Dedifferentiated amniotic fluid mesenchymal stem cell (primary cell): ENCODE results near the gene NPAS2.
A peak's percentile ranks its signal among the peaks of the same experiment; 100 is the strongest.

Source experiments
- DNase-seq: peaks from one replicate; pipeline ENCODE4 v3.0.0-alpha.2; 2016; ENCODE audit errors: extremely low spot score

Gene NPAS2

GRCh38 chr2:100853909-100854810, 34.2 kb downstream of the NPAS2 start:
- DNase-seq, result no peak

DNA sequence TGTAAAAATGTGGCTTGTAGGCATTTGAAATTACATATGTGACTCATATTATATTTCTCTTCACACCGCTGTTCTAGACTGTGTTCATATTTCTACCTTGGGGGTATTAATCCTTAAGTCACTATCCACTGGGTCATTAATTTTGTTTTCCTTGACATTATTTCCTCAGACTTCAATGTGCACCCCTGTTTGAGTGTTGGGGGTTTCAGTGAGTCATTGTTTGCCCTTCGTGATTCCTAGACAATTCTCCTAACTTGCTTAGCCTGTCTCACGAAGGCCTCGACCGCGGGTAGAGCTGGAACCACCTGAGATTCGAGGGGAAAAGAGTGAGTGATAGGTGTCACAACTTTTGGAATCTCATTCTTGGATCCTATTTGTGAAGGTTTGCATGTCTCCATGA, 35.1 kb downstream of the NPAS2 start:
- DNase-seq, result no peak

DNA sequence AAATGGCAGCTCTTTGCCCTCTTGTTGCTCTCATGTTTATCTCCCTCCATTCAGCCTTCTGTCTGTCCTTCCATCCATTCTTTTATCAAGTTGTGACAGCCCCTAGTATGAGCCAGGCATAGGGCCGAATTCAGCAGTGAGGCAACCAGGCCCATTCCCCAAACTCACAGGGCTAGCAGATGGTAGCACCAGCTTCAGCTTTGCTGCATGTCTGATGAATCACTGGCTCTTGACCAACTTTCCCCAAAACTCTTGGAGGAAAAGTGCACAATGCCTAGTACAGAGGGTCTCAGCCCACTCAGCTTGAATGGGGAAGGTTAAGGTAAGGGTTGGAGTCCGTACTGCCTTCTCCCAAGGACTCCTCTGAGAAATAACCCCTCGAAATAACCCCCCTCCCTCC, 35.7 kb downstream of the NPAS2 start:
- DNase-seq, result no peak

DNA sequence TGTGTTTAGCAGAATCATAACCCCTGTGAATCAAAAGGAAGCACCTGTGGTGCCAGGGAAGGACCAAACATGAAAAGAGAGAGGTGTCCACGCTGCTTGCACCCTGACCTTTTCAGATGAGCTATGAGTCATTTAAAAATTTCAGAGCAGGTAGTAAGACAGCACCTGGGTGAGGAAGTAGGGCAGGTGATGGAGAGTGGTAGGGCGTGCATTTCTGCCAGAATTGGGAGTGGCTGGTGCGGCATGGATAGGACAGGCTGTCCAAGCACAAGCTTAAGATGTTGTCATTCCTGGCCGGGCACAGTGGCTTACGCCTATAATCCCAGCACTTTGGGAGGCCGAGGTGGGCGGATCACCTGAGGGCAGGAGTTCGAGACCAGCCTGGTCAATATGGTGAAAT, 36.8 kb downstream of the NPAS2 start:
- DNase-seq, result no peak

- no peak for DNase-seq
These were observed 37.4 kb downstream of the NPAS2 start for GRCh38 chr2:100857341-100857740.

DNA sequence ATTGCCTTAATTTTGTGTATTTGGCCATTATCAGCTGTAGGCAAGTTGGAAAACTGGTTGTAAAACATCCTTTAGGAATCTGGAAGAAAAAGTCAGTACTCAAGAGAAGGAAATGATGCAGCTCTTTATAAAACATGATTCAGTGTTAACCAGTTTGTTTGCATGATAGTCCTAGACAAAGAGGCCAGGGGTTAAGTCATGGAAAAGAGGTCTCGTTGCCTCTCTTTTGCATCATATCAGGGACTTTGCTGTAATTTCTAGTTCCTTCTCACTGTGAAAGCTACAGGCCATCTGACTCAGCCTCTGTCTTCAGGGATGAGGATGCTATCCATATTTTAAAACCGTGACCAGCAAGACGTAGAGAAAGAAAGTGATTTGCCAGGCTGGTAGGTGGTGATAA, 38.0 kb downstream of the NPAS2 start:
- DNase-seq, result peak; percentile 95

- DNase-seq, result no peak
These were observed 40.0 kb downstream of the NPAS2 start for GRCh38 chr2:100859902-100860301.

DNA sequence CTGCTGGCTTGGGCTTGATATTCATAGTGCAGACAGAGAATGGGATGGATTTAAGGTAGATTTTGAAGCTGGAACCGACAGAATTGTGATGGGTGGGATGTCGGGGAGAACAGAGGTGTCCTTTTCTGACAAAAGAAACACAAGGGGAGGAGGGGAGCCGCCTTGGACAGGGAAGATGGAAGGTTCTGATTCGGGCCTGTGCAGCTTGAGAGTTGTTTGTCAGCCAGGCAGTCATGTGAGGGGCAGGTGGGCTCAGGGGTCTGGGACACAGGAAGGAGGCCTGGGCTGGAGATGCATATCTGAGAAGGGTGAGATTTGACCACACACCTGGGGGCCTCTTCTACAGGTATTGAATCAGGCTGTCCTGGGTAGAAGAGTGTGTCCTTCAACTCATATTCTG, 41.4 kb downstream of the NPAS2 start:
- DNase-seq, result no peak

GRCh38 chr2:100862081-100862480, 42.1 kb downstream of the NPAS2 start:
- peak; percentile 22 for DNase-seq

DNA sequence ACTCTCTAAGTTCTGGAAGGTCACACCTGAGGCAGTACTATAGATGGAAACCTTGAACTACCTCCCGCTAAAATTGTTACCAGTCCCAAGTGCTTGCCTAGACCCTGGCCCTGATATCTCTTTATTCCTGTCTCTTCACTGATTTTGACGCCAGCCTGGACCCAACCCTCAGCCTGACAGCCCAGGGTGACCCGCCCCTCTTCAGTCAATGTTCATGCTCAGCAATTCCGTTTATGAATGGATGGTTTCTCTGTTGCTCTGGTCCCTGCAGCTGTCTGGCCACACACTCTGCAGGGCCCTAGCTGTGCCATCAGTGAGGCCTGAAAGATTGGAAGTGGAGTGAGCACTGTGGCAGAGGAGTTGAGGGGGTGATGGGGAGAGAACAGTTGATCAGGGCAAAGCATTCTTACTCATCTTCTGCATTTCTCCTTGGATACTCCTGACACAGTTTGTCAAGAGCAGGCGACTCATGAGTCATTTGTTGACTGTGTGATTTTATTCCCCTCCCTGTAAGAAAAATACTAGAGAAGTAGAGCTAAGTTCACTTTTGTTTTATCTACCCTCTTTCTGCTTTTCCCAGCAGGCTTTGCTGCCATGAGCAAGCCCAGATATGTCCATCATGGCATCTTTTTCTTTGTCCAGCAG, 46.0 kb downstream of the NPAS2 start:
- DNase-seq, result peak; percentile 33

- no peak for DNase-seq
These were observed 48.1 kb downstream of the NPAS2 start for GRCh38 chr2:100868083-100868482.

GRCh38 chr2:100869120-100869519, 49.2 kb downstream of the NPAS2 start:
- no peak for DNase-seq

GRCh38 chr2:100870652-100871531, 51.0 kb downstream of the NPAS2 start:
- DNase-seq, result no peak

- DNase-seq, result no peak
These were observed 55.7 kb downstream of the NPAS2 start for GRCh38 chr2:100875516-100876230.

- DNase-seq, result no peak
These were observed 56.4 kb downstream of the NPAS2 start for GRCh38 chr2:100876231-100876860.

DNA sequence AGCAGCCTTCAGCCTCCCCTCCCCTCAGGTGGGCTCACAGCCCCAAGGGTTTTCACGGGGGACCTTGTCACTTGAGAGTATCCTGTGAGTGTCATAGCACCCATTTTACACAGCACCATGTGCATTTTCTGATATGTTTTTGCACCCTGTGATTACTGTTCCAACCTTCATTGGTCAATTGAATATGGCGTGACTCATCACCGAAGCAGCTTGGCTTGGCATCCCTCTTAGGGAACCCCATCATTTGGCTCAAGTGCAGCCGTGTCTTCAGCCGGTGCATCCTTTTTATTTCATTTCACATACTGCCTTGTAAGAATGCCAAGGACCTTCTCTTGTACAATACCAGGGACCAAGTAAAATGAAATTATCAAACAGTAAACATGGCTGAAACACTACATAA, 57.6 kb downstream of the NPAS2 start:
- DNase-seq, result no peak

GRCh38 chr2:100878000-100878791, 58.3 kb downstream of the NPAS2 start:
- DNase-seq, result no peak

DNA sequence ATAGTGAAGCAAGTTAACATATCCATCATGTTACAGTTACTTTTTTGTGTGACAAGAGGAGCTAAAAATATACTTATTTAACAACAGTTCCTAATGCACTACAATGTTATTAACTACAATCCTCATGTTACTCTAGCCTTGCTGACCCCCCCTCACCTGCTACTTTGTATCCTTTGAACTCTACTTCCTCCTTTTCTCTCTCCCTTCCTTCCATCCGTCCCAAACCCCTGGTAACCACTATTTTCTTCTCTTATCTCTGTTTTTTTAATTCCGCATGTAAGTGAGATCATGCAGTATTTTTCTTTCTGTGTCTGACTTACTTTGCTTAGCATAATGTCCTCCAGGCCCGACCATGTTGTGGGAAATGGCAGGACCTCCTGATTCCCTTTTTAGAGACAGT, 59.4 kb downstream of the NPAS2 start:
- no peak for DNase-seq

DNA sequence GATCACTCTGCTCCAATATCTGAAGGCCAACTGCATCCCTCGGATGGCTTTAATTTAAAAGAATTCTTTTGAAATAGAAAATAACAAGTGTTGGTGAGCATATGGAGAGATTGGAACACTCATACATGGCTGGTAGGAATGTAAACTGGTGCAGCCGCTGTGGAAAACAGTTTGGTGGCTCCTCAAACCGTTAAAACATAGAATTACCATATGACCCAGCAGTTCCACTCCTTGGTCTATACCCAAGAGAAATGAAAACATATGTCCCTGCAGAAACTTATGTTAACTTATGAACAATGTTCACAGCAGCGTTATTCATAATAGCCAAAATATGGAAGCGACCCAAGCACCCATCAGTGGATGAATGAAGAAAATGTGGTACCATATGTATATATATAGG, 60.1 kb downstream of the NPAS2 start:
- no peak for DNase-seq

DNA sequence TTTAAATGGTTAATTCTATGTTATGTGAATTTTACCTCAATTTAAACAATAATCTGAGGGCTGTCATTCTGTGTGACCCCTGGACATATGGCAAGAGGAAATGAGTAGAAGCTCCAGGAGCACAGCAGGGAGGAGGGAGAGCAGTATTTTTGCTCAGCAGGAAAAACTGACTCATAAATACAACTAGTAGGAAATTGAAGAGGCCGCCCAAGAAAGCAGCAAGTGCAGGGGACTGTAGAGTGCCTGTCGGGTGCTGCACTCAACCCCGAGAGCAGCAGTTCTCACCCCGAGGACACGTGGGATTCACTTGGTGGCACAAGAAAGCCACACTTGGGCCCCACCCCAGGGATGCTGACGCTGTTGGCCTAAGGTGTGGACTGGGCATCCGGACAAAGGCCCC, 60.8 kb downstream of the NPAS2 start:
- no peak for DNase-seq
